Brain microvascular endothelial cell (primary cell): ENCODE results near the gene PROCR.
"Not testable (repeated sequence)": the region's sequence is repeated elsewhere in the genome, so short reads cannot be mapped to it uniquely, and the experiment has no call there.

Experiments
- DNase-seq: peaks from one replicate; pipeline ENCODE4 v3.0.0-alpha.2; 2020
- H3K27ac ChIP-seq: fragments of 250-450 bp; sonication (Bioruptor Pico); 2 replicates; pipeline ENCODE4 v1.5.1; 2020; ENCODE audit warnings: mild to moderate bottlenecking, moderate library complexity
- H3K27me3 ChIP-seq: fragments of 250-450 bp; sonication (Bioruptor Pico); replicated peaks from 2 replicates; pipeline ENCODE4 v1.5.1; 2020; ENCODE audit warnings: mild to moderate bottlenecking
- H3K36me3 ChIP-seq: fragments of 250-450 bp; sonication (Bioruptor Pico); replicated peaks from 2 replicates; pipeline ENCODE4 v1.5.1; 2020; ENCODE audit warnings: mild to moderate bottlenecking
- H3K4me3 ChIP-seq: 2 replicates; pipeline ENCODE4 v1.5.1; 2011; ENCODE audit warnings: low read depth, mild to moderate bottlenecking, control low read depth, low read length, moderate library complexity
- CTCF ChIP-seq: IDR thresholded peaks from 2 replicates; pipeline ENCODE4 v1.5.1; 2011; ENCODE audit warnings: low read depth, mild to moderate bottlenecking, moderate library complexity, low read length, control low read depth, inconsistent platforms; ENCODE audit errors: missing control alignments
- in situ Hi-C: cut with HindIII; loops from 2 replicates; pipeline ENCODE4 v1.10.0; 2017; ENCODE audit warnings: low sequenced_read_pairs, low pct_ligation_motif_present

Gene PROCR

GRCh38 chr20:35146299-35146919 lies 25.5 kb upstream of the PROCR start:
- no peaks in the 10 kb centered on the region for H3K27me3 ChIP-seq
- no peak for DNase-seq
- H3K4me3 ChIP-seq: peak overlapping the region; percentile 92
- peak overlapping the region; percentile 21 for H3K27ac ChIP-seq
- in situ Hi-C loops: no loop called here
- peak; percentile 23 for TF ChIP-seq CTCF
- peaks cover 4% of the 10 kb centered on the region for H3K36me3 ChIP-seq

GRCh38 chr20:35146920-35147574 lies 24.8 kb upstream of the PROCR start, which contains the start of gene EDEM2:
Gene EDEM2, minus strand, starts transcription at chr20:35147336. Its CDS starts 78 bp downstream, at chr20:35147258.
- TF ChIP-seq CTCF: no peak
- Histone ChIP-seq H3K27me3 (no peaks in the 10 kb centered on the region), H3K36me3 (peaks cover 2% of the 10 kb centered on the region), H3K27ac (peak within 1 kb of the TSS; percentile 66), H3K4me3 (peak within 1 kb of the TSS; percentile 92)
- in situ Hi-C loops: no loop called here
- peak; percentile 96 for DNase-seq

- H3K36me3 ChIP-seq, in situ Hi-C loops, H3K27me3 ChIP-seq: not testable (repeated sequence)
- H3K27ac ChIP-seq: peak overlapping the region; percentile 66
- peak; percentile 41 for DNase-seq
- peak overlapping the region; percentile 92 for H3K4me3 ChIP-seq
These were observed 24.2 kb upstream of the PROCR start for GRCh38 chr20:35147575-35148071.

- H3K36me3 ChIP-seq: no peaks in the 10 kb centered on the region
- no peak overlapping the region for H3K4me3 ChIP-seq
- no peak for TF ChIP-seq CTCF
- no peak for DNase-seq
- H3K27me3 ChIP-seq: no peaks in the 10 kb centered on the region
- H3K27ac ChIP-seq: no peak overlapping the region
- in situ Hi-C loops: no loop called here
These were observed 20.9 kb upstream of the PROCR start for GRCh38 chr20:35150846-35151579.

GRCh38 chr20:35151736-35152135 lies 20.1 kb upstream of the PROCR start:
- H3K27ac ChIP-seq: no peak overlapping the region
- TF ChIP-seq CTCF: no peak
- no peak overlapping the region for H3K4me3 ChIP-seq
- H3K27me3 ChIP-seq: no peaks in the 10 kb centered on the region
- DNase-seq: no peak
- H3K36me3 ChIP-seq: no peaks in the 10 kb centered on the region
- in situ Hi-C loops: no loop called here

GRCh38 chr20:35155936-35156335 lies 15.9 kb upstream of the PROCR start:
- TF ChIP-seq CTCF: no peak
- in situ Hi-C loops: no loop called here
- Histone ChIP-seq H3K27me3 (no peaks in the 10 kb centered on the region), H3K27ac (no peak overlapping the region), H3K36me3 (no peaks in the 10 kb centered on the region), H3K4me3 (no peak overlapping the region)
- no peak for DNase-seq
